Testis (tissue), 2 donors: ENCODE measurements around the gene RGS21.

Experiments
- POLR2A ChIP-seq: fragments of 450-650 bp; IDR thresholded peaks from one replicate; pipeline ENCODE4 v1.6.1; 2017; ENCODE audit warnings: antibody characterized with exemption, mild to moderate bottlenecking, moderate library complexity
- TF ChIP-seq, protein P1 (sequence below), 3 experiments: fragments of 450-650 bp in 2 of 3; fragments of 200-600 bp in 1 of 3; sonication (generic) in 1 of 3; IDR thresholded peaks; one replicate each; pipeline ENCODE4 v1.5.1; 2016 to 2019; ENCODE audit warnings: antibody characterized with exemption in 3 of 3, mild to moderate bottlenecking in 2 of 3, moderate library complexity in 1 of 3

DNA sequence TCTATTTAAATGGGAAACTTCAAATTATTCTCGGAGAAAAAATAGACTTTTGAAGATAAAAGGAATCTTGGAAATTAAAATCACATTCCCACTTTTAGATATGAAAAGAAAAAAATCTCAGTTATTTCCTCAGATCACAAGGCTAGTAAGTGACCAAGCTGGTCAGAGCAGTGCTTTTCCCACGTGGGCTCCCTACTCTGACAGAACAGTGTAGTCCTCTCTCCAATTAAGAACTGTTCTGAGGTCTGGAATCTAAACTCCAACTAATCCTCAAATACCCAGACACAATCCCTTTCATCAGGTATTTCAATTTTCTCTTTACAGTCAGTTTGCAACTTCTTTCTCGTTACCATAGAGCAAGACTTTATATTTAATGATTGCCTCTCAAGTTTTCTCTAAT lies 50.6 kb downstream of the RGS21 start:
- TF ChIP-seq, protein P1, sequence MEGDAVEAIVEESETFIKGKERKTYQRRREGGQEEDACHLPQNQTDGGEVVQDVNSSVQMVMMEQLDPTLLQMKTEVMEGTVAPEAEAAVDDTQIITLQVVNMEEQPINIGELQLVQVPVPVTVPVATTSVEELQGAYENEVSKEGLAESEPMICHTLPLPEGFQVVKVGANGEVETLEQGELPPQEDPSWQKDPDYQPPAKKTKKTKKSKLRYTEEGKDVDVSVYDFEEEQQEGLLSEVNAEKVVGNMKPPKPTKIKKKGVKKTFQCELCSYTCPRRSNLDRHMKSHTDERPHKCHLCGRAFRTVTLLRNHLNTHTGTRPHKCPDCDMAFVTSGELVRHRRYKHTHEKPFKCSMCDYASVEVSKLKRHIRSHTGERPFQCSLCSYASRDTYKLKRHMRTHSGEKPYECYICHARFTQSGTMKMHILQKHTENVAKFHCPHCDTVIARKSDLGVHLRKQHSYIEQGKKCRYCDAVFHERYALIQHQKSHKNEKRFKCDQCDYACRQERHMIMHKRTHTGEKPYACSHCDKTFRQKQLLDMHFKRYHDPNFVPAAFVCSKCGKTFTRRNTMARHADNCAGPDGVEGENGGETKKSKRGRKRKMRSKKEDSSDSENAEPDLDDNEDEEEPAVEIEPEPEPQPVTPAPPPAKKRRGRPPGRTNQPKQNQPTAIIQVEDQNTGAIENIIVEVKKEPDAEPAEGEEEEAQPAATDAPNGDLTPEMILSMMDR (IDR thresholded peaks at IDR 0.05): no peak
- no peak for TF ChIP-seq POLR2A
